Neural cell (in vitro differentiated cells): Measurements from ENCODE around the gene ACAA2.
"Not testable (repeated sequence)": the region's sequence is repeated elsewhere in the genome, so short reads cannot be mapped to it uniquely, and the experiment has no call there.

ENCODE experiments used
- CTCF ChIP-seq: fragments of 450-650 bp; IDR thresholded peaks from 2 replicates; pipeline ENCODE4 v1.5.1; 2014; ENCODE audit warnings: antibody characterized with exemption, mild to moderate bottlenecking, moderate library complexity; ENCODE audit not compliant: poor library complexity, severe bottlenecking
- EP300 ChIP-seq: fragments of 450-650 bp; conservative IDR thresholded peaks from 2 replicates; pipeline ENCODE4 v1.6.1; 2014; ENCODE audit warnings: antibody characterized with exemption, mild to moderate bottlenecking, moderate library complexity; ENCODE audit not compliant: poor library complexity, severe bottlenecking
- EZH2 ChIP-seq: fragments of 200-600, 300-800 bp; shearing (Covaris generic), sonication (generic); IDR thresholded peaks from 2 replicates; pipeline ENCODE4 v1.6.1; 2014; ENCODE audit warnings: antibody characterized with exemption, low read length, borderline replicate concordance, mild to moderate bottlenecking; ENCODE audit not compliant: insufficient read depth, poor library complexity, severe bottlenecking
- MXI1 ChIP-seq: fragments of 450-650 bp; conservative IDR thresholded peaks from 2 replicates; pipeline ENCODE4 v1.6.1; 2014; ENCODE audit warnings: antibody characterized with exemption, mild to moderate bottlenecking; ENCODE audit not compliant: poor library complexity, severe bottlenecking
- POLR2AphosphoS5 ChIP-seq: IDR thresholded peaks from 2 replicates; pipeline ENCODE4 v1.6.1; 2012
- RAD21 ChIP-seq: fragments of 450-650 bp; conservative IDR thresholded peaks from 2 replicates; pipeline ENCODE4 v1.6.1; 2014; ENCODE audit warnings: antibody characterized with exemption, mild to moderate bottlenecking, moderate library complexity
- SMC3 ChIP-seq: fragments of 450-650 bp; conservative IDR thresholded peaks from 2 replicates; pipeline ENCODE4 v1.6.1; 2014; ENCODE audit warnings: antibody characterized with exemption, mild to moderate bottlenecking, moderate library complexity; ENCODE audit not compliant: poor library complexity
- TF ChIP-seq, protein P1 (sequence below): IDR thresholded peaks from 2 replicates; pipeline ENCODE4 v1.6.1; 2012; ENCODE audit warnings: borderline replicate concordance

DNA sequence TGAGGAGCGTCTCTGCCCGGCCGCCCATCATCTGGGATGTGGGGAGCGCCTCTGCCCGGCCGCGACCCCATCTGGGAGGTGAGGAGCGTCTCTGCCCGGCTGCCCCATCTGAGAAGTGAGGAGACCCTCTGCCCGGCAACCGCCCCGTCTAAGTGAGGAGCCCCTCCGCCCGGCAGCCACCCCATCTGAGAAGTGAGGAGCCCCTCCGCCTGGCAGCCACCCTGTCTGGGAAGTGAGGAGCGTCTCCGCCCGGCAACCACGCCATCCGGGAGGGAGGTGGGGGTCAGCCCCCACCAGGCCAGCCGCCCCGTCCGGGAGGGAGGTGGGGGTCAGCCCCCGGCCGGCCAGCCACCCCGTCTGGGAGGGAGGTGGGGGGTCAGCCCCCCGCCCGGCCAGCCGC lies 13.5 kb downstream of the ACAA2 start:
- TF ChIP-seq POLR2AphosphoS5, CTCF, SMC3, MXI1, RAD21, EZH2, EP300: not testable (repeated sequence)
- TF ChIP-seq, protein P1, sequence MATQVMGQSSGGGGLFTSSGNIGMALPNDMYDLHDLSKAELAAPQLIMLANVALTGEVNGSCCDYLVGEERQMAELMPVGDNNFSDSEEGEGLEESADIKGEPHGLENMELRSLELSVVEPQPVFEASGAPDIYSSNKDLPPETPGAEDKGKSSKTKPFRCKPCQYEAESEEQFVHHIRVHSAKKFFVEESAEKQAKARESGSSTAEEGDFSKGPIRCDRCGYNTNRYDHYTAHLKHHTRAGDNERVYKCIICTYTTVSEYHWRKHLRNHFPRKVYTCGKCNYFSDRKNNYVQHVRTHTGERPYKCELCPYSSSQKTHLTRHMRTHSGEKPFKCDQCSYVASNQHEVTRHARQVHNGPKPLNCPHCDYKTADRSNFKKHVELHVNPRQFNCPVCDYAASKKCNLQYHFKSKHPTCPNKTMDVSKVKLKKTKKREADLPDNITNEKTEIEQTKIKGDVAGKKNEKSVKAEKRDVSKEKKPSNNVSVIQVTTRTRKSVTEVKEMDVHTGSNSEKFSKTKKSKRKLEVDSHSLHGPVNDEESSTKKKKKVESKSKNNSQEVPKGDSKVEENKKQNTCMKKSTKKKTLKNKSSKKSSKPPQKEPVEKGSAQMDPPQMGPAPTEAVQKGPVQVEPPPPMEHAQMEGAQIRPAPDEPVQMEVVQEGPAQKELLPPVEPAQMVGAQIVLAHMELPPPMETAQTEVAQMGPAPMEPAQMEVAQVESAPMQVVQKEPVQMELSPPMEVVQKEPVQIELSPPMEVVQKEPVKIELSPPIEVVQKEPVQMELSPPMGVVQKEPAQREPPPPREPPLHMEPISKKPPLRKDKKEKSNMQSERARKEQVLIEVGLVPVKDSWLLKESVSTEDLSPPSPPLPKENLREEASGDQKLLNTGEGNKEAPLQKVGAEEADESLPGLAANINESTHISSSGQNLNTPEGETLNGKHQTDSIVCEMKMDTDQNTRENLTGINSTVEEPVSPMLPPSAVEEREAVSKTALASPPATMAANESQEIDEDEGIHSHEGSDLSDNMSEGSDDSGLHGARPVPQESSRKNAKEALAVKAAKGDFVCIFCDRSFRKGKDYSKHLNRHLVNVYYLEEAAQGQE, result not testable (repeated sequence)
